Upper lobe of left lung (tissue), 6 donors: ENCODE measurements around the gene HSPB8. TPM values are rescaled to one million over a fixed set of nuclear protein-coding genes. Genes with fewer than 3 reads are reported as not detected.

Experiments
- ATAC-seq, 2 donors: fragments of 200-7000 bp; cut with Tn5 transposase; one replicate each; pipeline ENCODE4 v1.9.1; 2022; ENCODE audit warnings: mild to moderate bottlenecking in 2 of 2, moderate library complexity in 2 of 2; ENCODE audit not compliant: low FRiP score in 2 of 2
- DNase-seq, 2 donors: peaks; one replicate each; pipeline ENCODE4 v3.0.0-alpha.2; 2019 to 2020
- H3K27ac ChIP-seq, 4 donors: fragments of 200-600 bp; sonication (generic); one replicate each; pipeline ENCODE4 v1.5.1; 2016 to 2019
- H3K27me3 ChIP-seq, 4 donors: fragments of 200-600 bp; sonication (generic); one replicate each; pipeline ENCODE4 v1.5.1; 2017 to 2019
- H3K36me3 ChIP-seq, 4 donors: fragments of 200-600 bp; sonication (generic); one replicate each; pipeline ENCODE4 v1.5.1; 2016 to 2019
- H3K4me1 ChIP-seq, 4 donors: fragments of 200-600 bp; sonication (generic); one replicate each; pipeline ENCODE4 v1.5.1; 2018 to 2019
- H3K4me3 ChIP-seq, 4 donors: fragments of 200-600 bp; sonication (generic); one replicate each; pipeline ENCODE4 v1.5.1; 2017 to 2019; ENCODE audit warnings: mild to moderate bottlenecking in 2 of 4, moderate library complexity in 1 of 4
- H3K9me3 ChIP-seq, 4 donors: fragments of 200-600 bp; sonication (generic); one replicate each; pipeline ENCODE4 v1.5.1; 2018 to 2019
- CTCF ChIP-seq, 6 experiments: fragments of 450-650 bp in 4 of 6; fragments of 200-600 bp in 2 of 6; sonication (generic) in 2 of 6; IDR thresholded peaks; one replicate each; pipeline ENCODE4 v1.5.1; 2016 to 2019; ENCODE audit warnings: antibody characterized with exemption in 6 of 6
- EP300 ChIP-seq, 4 donors: sonication (generic); formaldehyde crosslinking; IDR thresholded peaks; one replicate each; pipeline ENCODE4 v1.5.1; 2017; ENCODE audit warnings: antibody characterized with exemption in 4 of 4, control low read depth in 2 of 4
- POLR2A ChIP-seq, 4 donors: fragments of 450-650 bp; IDR thresholded peaks; one replicate each; pipeline ENCODE4 v1.5.1; 2016 to 2017; ENCODE audit warnings: antibody characterized with exemption in 4 of 4, mild to moderate bottlenecking in 2 of 4
- POLR2AphosphoS5 ChIP-seq, 2 donors: sonication (generic); formaldehyde crosslinking; IDR thresholded peaks; one replicate each; pipeline ENCODE4 v1.5.1; 2017; ENCODE audit warnings: antibody characterized with exemption in 2 of 2
- WGBS, 2 donors: methylation state at CpG; one replicate each; pipeline ENCODE4 v1.1.5; 2017 to 2018; 5-methylcytosine and 5-hydroxymethylcytosine counted together
- total RNA-seq, 6 donors: library from RNA; depleted of rRNA in 4 of 6; stranded (reverse); fragments of >200 nt in 4 of 6; gene quantifications; one replicate each; pipeline versions ENCODE4 v1.1.0 to v1.2.1, GENCODE V29; 2016 to 2021
- donor health status: DM: no; HTN: no; CAD: no; lungs with moderate emphysema.
- donor health status: DM: no; HTN: yes; CAD: no; lungs with severe emphysema.

The HSPB8 gene
- total RNA-seq, 6 donors from 2014 or later = 15.7 to 59.9 (median 39.8) TPM

- WGBS, 2 donors = 16 to 20% methylated on average over 4 to 7 of the region's 7 CpGs
- peak overlapping the region; percentile 91 to 96 (median 94) for H3K27ac ChIP-seq
- no peaks in the 10 kb centered on the region for H3K36me3 ChIP-seq
- H3K9me3 ChIP-seq = no peaks in the 10 kb centered on the region
- TF ChIP-seq EP300 (IDR thresholded peaks at IDR 0.05) (no peak), CTCF (IDR thresholded peaks at IDR 0.05) (peak in 1 of 6 experiments; percentile 20), POLR2AphosphoS5 (IDR thresholded peaks at IDR 0.05) (peak; percentile 48 to 54), POLR2A (IDR thresholded peaks at IDR 0.05) (peak in 1 of 4 donors; percentile 19)
- H3K4me1 ChIP-seq = peaks cover 32 to 50% (median 39%) of the 10 kb centered on the region in 4 donors
- DNase-seq (peak; percentile 41 to 48), ATAC-seq (peak in 1 of 2 donors; percentile 51)
- peak overlapping the region; percentile 55 to 67 (median 66) for H3K4me3 ChIP-seq
- no peaks in the 10 kb centered on the region for H3K27me3 ChIP-seq
Measured at GRCh38 chr12:119180380-119181040, 1.8 kb downstream of the HSPB8 start.

DNA sequence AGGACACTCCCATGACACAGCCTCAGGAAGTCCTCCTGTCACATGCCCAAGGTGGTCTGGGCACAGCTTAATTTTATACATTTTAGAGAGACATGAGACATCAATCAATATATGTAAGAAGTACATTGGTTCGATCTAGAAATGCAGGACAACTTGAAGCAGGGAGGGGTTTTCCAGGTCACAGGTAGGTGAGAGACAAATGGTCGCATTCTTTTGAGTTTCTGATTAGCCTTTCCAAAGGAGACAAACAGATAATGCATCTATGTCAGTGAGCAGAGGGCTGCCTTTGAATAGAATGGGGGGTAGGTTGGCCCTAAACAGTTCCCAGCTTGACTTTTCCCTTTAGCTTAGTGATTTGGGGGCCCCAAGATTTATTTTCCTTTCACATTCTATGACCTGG, 2.5 kb downstream of the HSPB8 start:
- Histone ChIP-seq H3K9me3 (no peaks in the 10 kb centered on the region), H3K4me1 (peaks cover 35 to 50% (median 45%) of the 10 kb centered on the region in 4 donors), H3K36me3 (no peaks in the 10 kb centered on the region), H3K27me3 (no peaks in the 10 kb centered on the region), H3K4me3 (peak overlapping the region; percentile 55 to 67 (median 66)), H3K27ac (peak overlapping the region; percentile 91 to 96 (median 94))
- ATAC-seq = no peak
- no peak for TF ChIP-seq EP300 (IDR thresholded peaks at IDR 0.05)
- TF ChIP-seq POLR2A (IDR thresholded peaks at IDR 0.05) = no peak
- no peak for TF ChIP-seq CTCF (IDR thresholded peaks at IDR 0.05)
- no peak for TF ChIP-seq POLR2AphosphoS5 (IDR thresholded peaks at IDR 0.05)
- DNase-seq = no peak
- WGBS, 2 donors = 35 to 36% methylated on average over 2 of the region's 2 CpGs

- WGBS, 2 donors = 67 to 69% methylated on average over 3 of the region's 3 CpGs
- ATAC-seq = no peak
Measured at GRCh38 chr12:119181944-119182343, 3.2 kb downstream of the HSPB8 start.

GRCh38 chr12:119182701-119183493, 4.2 kb downstream of the HSPB8 start:
- H3K36me3 ChIP-seq = peaks cover 0 to 15% (median 5%) of the 10 kb centered on the region in 4 donors
- H3K4me1 ChIP-seq = peaks cover 43 to 59% (median 49%) of the 10 kb centered on the region in 4 donors
- peak overlapping the region; percentile 67 to 96 (median 83) for H3K27ac ChIP-seq
- peak overlapping the region in 3 of 4 donors; percentile 55 to 67 (median 65) for H3K4me3 ChIP-seq
- DNase-seq (peak in 1 of 2 donors; percentile 31), ATAC-seq (no peak)
- H3K9me3 ChIP-seq = no peaks in the 10 kb centered on the region
- TF ChIP-seq POLR2AphosphoS5 (IDR thresholded peaks at IDR 0.05) = peak; percentile 37 to 68
- TF ChIP-seq CTCF (IDR thresholded peaks at IDR 0.05) = no peak
- TF ChIP-seq POLR2A (IDR thresholded peaks at IDR 0.05) = no peak
- TF ChIP-seq EP300 (IDR thresholded peaks at IDR 0.05) = peak in 1 of 4 donors; percentile 8
- 52 to 53% methylated on average over 5 of the region's 5 CpGs for WGBS, 2 donors
- H3K27me3 ChIP-seq = no peaks in the 10 kb centered on the region

More at GRCh38 chr12:119181944-119182343, 3.2 kb downstream of the HSPB8 start:
- H3K9me3 ChIP-seq = no peaks in the 10 kb centered on the region
- TF ChIP-seq POLR2AphosphoS5 (IDR thresholded peaks at IDR 0.05) (no peak), EP300 (IDR thresholded peaks at IDR 0.05) (no peak), CTCF (IDR thresholded peaks at IDR 0.05) (no peak), POLR2A (IDR thresholded peaks at IDR 0.05) (no peak)
- H3K27me3 ChIP-seq = no peaks in the 10 kb centered on the region
- peaks cover 39 to 55% (median 46%) of the 10 kb centered on the region in 4 donors for H3K4me1 ChIP-seq
- peaks cover 0 to 5% (median 1%) of the 10 kb centered on the region in 4 donors for H3K36me3 ChIP-seq
- no peak for DNase-seq
- H3K4me3 ChIP-seq = peak overlapping the region; percentile 55 to 67 (median 66)
- peak overlapping the region; percentile 67 to 96 (median 83) for H3K27ac ChIP-seq
